ENCODE data around the gene GDPD4.

GRCh38 chr11:77207019-77207485 lies 94.4 kb downstream of the GDPD4 start:
- TF ChIP-seq POLR2A (IDR thresholded peaks at IDR 0.05; ENCODE audit: low read length) (no peak), GATA1 (IDR thresholded peaks at IDR 0.05; ENCODE audit: low read depth, low read length) (no peak)

Measured in erythroblast (primary cell).